NCI-H510A (cell line): ENCODE data around the gene ENHO.

Experiments used
- DNase-seq: peaks from one replicate; lab custom pipeline; 2025; lab: John Stamatoyannopoulos, UW

The ENHO gene

GRCh38 chr9:34522971-34523797, at the start of gene ENHO:
Gene ENHO, minus strand, starts transcription at chr9:34522990. Its CDS starts 1,295 bp downstream, at chr9:34521695.
- peak; percentile 73 for DNase-seq

GRCh38 chr9:34572092-34572491, 49.3 kb upstream of the ENHO start:
- no peak for DNase-seq

- DNase-seq: no peak
Observed at GRCh38 chr9:34571481-34571810, 48.7 kb upstream of the ENHO start.

GRCh38 chr9:34570809-34571480, 48.2 kb upstream of the ENHO start:
- no peak for DNase-seq

GRCh38 chr9:34570376-34570775, 47.6 kb upstream of the ENHO start:
- no peak for DNase-seq

- no peak for DNase-seq
Observed at GRCh38 chr9:34568774-34569173, 46.0 kb upstream of the ENHO start.

- DNase-seq: no peak
Observed at GRCh38 chr9:34568133-34568532, 45.3 kb upstream of the ENHO start.

- no peak for DNase-seq
Observed at GRCh38 chr9:34566972-34567371, 44.2 kb upstream of the ENHO start.

GRCh38 chr9:34566322-34566721, 43.5 kb upstream of the ENHO start:
- no peak for DNase-seq

GRCh38 chr9:34565856-34566255, 43.1 kb upstream of the ENHO start:
- no peak for DNase-seq

- no peak for DNase-seq
Observed at GRCh38 chr9:34564617-34565016, 41.8 kb upstream of the ENHO start.

- no peak for DNase-seq
Observed at GRCh38 chr9:34563262-34563661, 40.5 kb upstream of the ENHO start.

GRCh38 chr9:34562135-34562745, 39.5 kb upstream of the ENHO start:
- DNase-seq: no peak

GRCh38 chr9:34560599-34561214, 37.9 kb upstream of the ENHO start:
- DNase-seq: no peak

GRCh38 chr9:34559624-34560455, 37.0 kb upstream of the ENHO start:
- DNase-seq: no peak

GRCh38 chr9:34558919-34559623, 36.3 kb upstream of the ENHO start:
- no peak for DNase-seq

GRCh38 chr9:34558364-34558763, 35.6 kb upstream of the ENHO start:
- no peak for DNase-seq

- DNase-seq: no peak
Observed at GRCh38 chr9:34557426-34558321, 34.9 kb upstream of the ENHO start.

- no peak for DNase-seq
Observed at GRCh38 chr9:34556949-34557348, 34.2 kb upstream of the ENHO start.

GRCh38 chr9:34555936-34556525, 33.2 kb upstream of the ENHO start:
- DNase-seq: no peak
